Kidney (tissue), 14 donors: ENCODE data around the gene SPOCK2. TPM values are rescaled to one million over a fixed set of nuclear protein-coding genes. Genes with fewer than 3 reads are reported as not detected.

Experiments
- DNase-seq, 5 donors: peaks; one replicate each; pipeline ENCODE4 v3.0.0-alpha.2; 2013 to 2020
- FAIRE-seq: peaks from 2 replicates; lab custom pipeline; 2012; peaks lifted over from hg19 to GRCh38; lab: Jason Lieb, UNC
- H3K27ac ChIP-seq, 2 donors: one replicate each; pipeline ENCODE4 v1.7.0; 2013; ENCODE audit warnings: low read depth in 2 of 2, low read length in 2 of 2, inconsistent platforms in 1 of 2
- H3K27me3 ChIP-seq: one replicate; pipeline ENCODE4 v1.7.1; 2013; ENCODE audit warnings: low read length, inconsistent platforms; ENCODE audit not compliant: control insufficient read depth, insufficient read depth
- H3K36me3 ChIP-seq, 3 donors: one replicate each; pipeline versions ENCODE4 v1.7.0 to v1.7.1; 2013; ENCODE audit warnings: low read length in 3 of 3, control low read depth in 1 of 3, inconsistent platforms in 1 of 3; ENCODE audit not compliant: insufficient read depth in 3 of 3, control insufficient read depth in 2 of 3
- H3K4me1 ChIP-seq, 3 donors: one replicate each; pipeline versions ENCODE4 v1.7.0 to v1.7.1; 2013; ENCODE audit warnings: low read length in 3 of 3, inconsistent platforms in 1 of 3, low read depth in 1 of 3; ENCODE audit not compliant: control insufficient read depth in 2 of 3, insufficient read depth in 2 of 3
- H3K4me3 ChIP-seq, 3 donors: one replicate each; pipeline versions ENCODE4 v1.7.0 to v1.8.1; 2013; ENCODE audit warnings: low read length in 3 of 3, control low read depth in 1 of 3, inconsistent platforms in 1 of 3
- H3K9ac ChIP-seq, 3 donors: one replicate each; pipeline versions ENCODE4 v1.7.0 to v1.7.1; 2013; ENCODE audit warnings: low read length in 3 of 3, control low read depth in 1 of 3, inconsistent platforms in 1 of 3
- H3K9me3 ChIP-seq, 3 donors: one replicate each; pipeline versions ENCODE4 v1.7.0 to v1.7.1; 2013; ENCODE audit warnings: low read length in 3 of 3, control low read depth in 1 of 3, inconsistent platforms in 1 of 3; ENCODE audit not compliant: control insufficient read depth in 2 of 3, insufficient read depth in 1 of 3
- intact Hi-C: fragments of 100-400 bp; cut with DNase I; formaldehyde crosslinking; loops from one replicate; pipeline ENCODE4 v1.11.1; 2022
- polyA plus RNA-seq: library from polyadenylated mRNA; stranded (reverse); fragments of 350-450 nt; fragmentation: Illumina TruSeq; extraction: RNeasy Lipid Tissue Mini Kit (QIAGEN cat#74804); gene quantifications from one replicate; pipeline ENCODE4 v1.2.3, GENCODE V29; 2014; ENCODE audit warnings: low read depth, low replicate concordance; ENCODE audit not compliant: insufficient read depth
- total RNA-seq: library from RNA; stranded (reverse); fragmentation: NEBNext Ultra II Directional; extraction: Animal tissue kit (Norgen Biotek cat#: 25700); gene quantifications from one replicate; pipeline ENCODE4 v1.2.1, GENCODE V29; 2021
- TF ChIP-seq, protein P1 (sequence below): IDR thresholded peaks from 3 replicates; pipeline ENCODE4 v1.5.1; 2012; ENCODE audit warnings: mild to moderate bottlenecking, moderate library complexity, borderline replicate concordance; ENCODE audit not compliant: insufficient read depth; ENCODE audit errors: extremely low read depth
- donor health status: control.
- donor health status: control.
- donor health status: control.
- donor health status: control.
- donor health status: control.
- donor health status: DM: yes; HTN: yes; CAD: no.
- donor health status: Normal renal cell carcinoma (clear cell type).

Gene SPOCK2
- total and polyA plus RNA-seq, 2 donors from 2014 or later: 19.7 to 103 TPM

- TF ChIP-seq, protein P1, sequence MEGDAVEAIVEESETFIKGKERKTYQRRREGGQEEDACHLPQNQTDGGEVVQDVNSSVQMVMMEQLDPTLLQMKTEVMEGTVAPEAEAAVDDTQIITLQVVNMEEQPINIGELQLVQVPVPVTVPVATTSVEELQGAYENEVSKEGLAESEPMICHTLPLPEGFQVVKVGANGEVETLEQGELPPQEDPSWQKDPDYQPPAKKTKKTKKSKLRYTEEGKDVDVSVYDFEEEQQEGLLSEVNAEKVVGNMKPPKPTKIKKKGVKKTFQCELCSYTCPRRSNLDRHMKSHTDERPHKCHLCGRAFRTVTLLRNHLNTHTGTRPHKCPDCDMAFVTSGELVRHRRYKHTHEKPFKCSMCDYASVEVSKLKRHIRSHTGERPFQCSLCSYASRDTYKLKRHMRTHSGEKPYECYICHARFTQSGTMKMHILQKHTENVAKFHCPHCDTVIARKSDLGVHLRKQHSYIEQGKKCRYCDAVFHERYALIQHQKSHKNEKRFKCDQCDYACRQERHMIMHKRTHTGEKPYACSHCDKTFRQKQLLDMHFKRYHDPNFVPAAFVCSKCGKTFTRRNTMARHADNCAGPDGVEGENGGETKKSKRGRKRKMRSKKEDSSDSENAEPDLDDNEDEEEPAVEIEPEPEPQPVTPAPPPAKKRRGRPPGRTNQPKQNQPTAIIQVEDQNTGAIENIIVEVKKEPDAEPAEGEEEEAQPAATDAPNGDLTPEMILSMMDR: no peak
- DNase-seq (no peak), FAIRE-seq (no peak)
- intact Hi-C loops: no loop called here
- Histone ChIP-seq H3K36me3 (no peaks in the 10 kb centered on the region), H3K27ac (no peak overlapping the region), H3K9ac (no peak overlapping the region), H3K4me3 (no peak overlapping the region), H3K4me1 (peaks cover 0 to 34% (median 20%) of the 10 kb centered on the region in 3 donors), H3K9me3 (no peaks in the 10 kb centered on the region), H3K27me3 (no peaks in the 10 kb centered on the region)
Measured at GRCh38 chr10:72013202-72013945, 75.0 kb downstream of the SPOCK2 start.

- H3K4me3 ChIP-seq: no peak overlapping the region
- intact Hi-C loops: no loop called here
- FAIRE-seq (no peak), DNase-seq (no peak)
- TF ChIP-seq, protein P1: no peak
- no peak overlapping the region for H3K27ac ChIP-seq
- peaks cover 0 to 30% (median 20%) of the 10 kb centered on the region in 3 donors for H3K4me1 ChIP-seq
- H3K9ac ChIP-seq: no peak overlapping the region
- peaks cover 0 to 1% (median 0%) of the 10 kb centered on the region in 3 donors for H3K36me3 ChIP-seq
- H3K27me3 ChIP-seq: no peaks in the 10 kb centered on the region
- no peaks in the 10 kb centered on the region for H3K9me3 ChIP-seq
Measured at GRCh38 chr10:72012796-72013195, 75.6 kb downstream of the SPOCK2 start.

- FAIRE-seq (no peak), DNase-seq (no peak)
- Histone ChIP-seq H3K36me3 (peaks cover 0 to 3% (median 0%) of the 10 kb centered on the region in 3 donors), H3K27ac (no peak overlapping the region), H3K9me3 (no peaks in the 10 kb centered on the region), H3K9ac (no peak overlapping the region), H3K27me3 (no peaks in the 10 kb centered on the region), H3K4me1 (peaks cover 0 to 24% (median 15%) of the 10 kb centered on the region in 3 donors), H3K4me3 (no peak overlapping the region)
- intact Hi-C loops: no loop called here
- TF ChIP-seq, protein P1: no peak
Measured at GRCh38 chr10:72011976-72012512, 76.3 kb downstream of the SPOCK2 start.
